IMR-90 (cell line): ENCODE results near the gene ADRA2B. TPM values are rescaled to one million over a fixed set of nuclear protein-coding genes. Genes with fewer than 3 reads are reported as not detected.

Experiments used
- ATAC-seq: fragments of 200-7000 bp; cut with Tn5 transposase; 2 replicates; pipeline ENCODE4 v1.9.1; 2020; ENCODE audit warnings: low read depth, mild to moderate bottlenecking, moderate library complexity
- BruUV-seq: library from RNA; stranded (reverse); fragments of 400-500 nt; replicated peaks from 2 replicates; lab custom pipeline; 2021; lab: Mats Ljungman, UMichigan
- CTCF ChIA-PET: fragments of 300-600 bp; formaldehyde crosslinking; extraction: SDS; loops from one replicate; lab custom pipeline; 2021; ENCODE audit warnings: antibody characterized with exemption; lab: Yijun Ruan, JAX
- POLR2A ChIA-PET: fragments of 300-600 bp; sonication (Branson Sonifier 250); formaldehyde crosslinking; loops from one replicate; lab custom pipeline; 2022; ENCODE audit warnings: antibody characterized with exemption; ENCODE audit not compliant: unreplicated experiment; lab: Charles Lee
- DNase-seq: peaks from one replicate; pipeline ENCODE4 v3.0.0; 2013
- H2AFZ ChIP-seq: replicated peaks from 2 replicates; pipeline ENCODE3; 2013; ENCODE audit warnings: low read length, mild to moderate bottlenecking; ENCODE audit not compliant: poor library complexity
- H2AK5ac ChIP-seq: 2 replicates; pipeline ENCODE4 v1.6.1; 2013; ENCODE audit warnings: low read depth, low read length, inconsistent platforms
- H2AK9ac ChIP-seq: replicated peaks from 2 replicates; pipeline ENCODE3; 2013; ENCODE audit warnings: mild to moderate bottlenecking, low read depth, low read length, moderate library complexity; ENCODE audit not compliant: poor library complexity
- H2BK120ac ChIP-seq: 2 replicates; pipeline ENCODE4 v1.6.1; 2013; ENCODE audit warnings: low read depth, low read length, inconsistent platforms
- H2BK15ac ChIP-seq: 3 replicates; pipeline ENCODE4 v1.6.1; 2013; ENCODE audit warnings: low read depth, low read length, inconsistent platforms
- H2BK20ac ChIP-seq: 2 replicates; pipeline ENCODE4 v1.6.1; 2013; ENCODE audit warnings: low read depth, mild to moderate bottlenecking, inconsistent platforms, low read length, moderate library complexity
- H2BK5ac ChIP-seq: 2 replicates; pipeline ENCODE4 v1.6.1; 2013; ENCODE audit warnings: mild to moderate bottlenecking, low read depth, low read length, inconsistent platforms; ENCODE audit not compliant: poor library complexity, severe bottlenecking
- H3K14ac ChIP-seq: replicated peaks from 2 replicates; pipeline ENCODE4 v1.6.1; 2013; ENCODE audit warnings: low read depth, low read length, inconsistent platforms
- H3K18ac ChIP-seq: 2 replicates; pipeline ENCODE4 v1.6.1; 2013; ENCODE audit warnings: low read depth, low read length, control low read depth
- H3K23ac ChIP-seq: 2 replicates; pipeline ENCODE4 v1.6.1; 2013; ENCODE audit warnings: low read depth, low read length, inconsistent platforms
- H3K27ac ChIP-seq: 2 replicates; pipeline ENCODE4 v1.5.1; 2013; ENCODE audit warnings: mild to moderate bottlenecking, control low read depth, low read length; ENCODE audit not compliant: insufficient read depth
- H3K27me3 ChIP-seq: 2 replicates; pipeline ENCODE4 v1.6.1; 2013; ENCODE audit warnings: low read length; ENCODE audit not compliant: control insufficient read depth, insufficient read depth
- H3K36me3 ChIP-seq: 2 replicates; pipeline ENCODE4 v1.6.1; 2013; ENCODE audit warnings: low read length, mixed read lengths; ENCODE audit not compliant: control insufficient read depth, insufficient read depth
- H3K4ac ChIP-seq: 2 replicates; pipeline ENCODE4 v1.6.1; 2013; ENCODE audit warnings: low read depth, low read length, inconsistent platforms
- H3K4me1 ChIP-seq: 2 replicates; pipeline ENCODE4 v1.6.1; 2013; ENCODE audit warnings: low read length, mixed read lengths; ENCODE audit not compliant: control insufficient read depth, insufficient read depth
- H3K4me2 ChIP-seq: 2 replicates; pipeline ENCODE4 v1.6.1; 2013; ENCODE audit warnings: low read depth, mild to moderate bottlenecking, control low read depth, low read length, moderate library complexity
- H3K4me3 ChIP-seq: 2 replicates; pipeline ENCODE4 v1.5.1; 2013; ENCODE audit warnings: low read depth, mild to moderate bottlenecking, control low read depth, low read length, moderate library complexity; ENCODE audit not compliant: insufficient read depth
- H3K56ac ChIP-seq: 2 replicates; pipeline ENCODE4 v1.6.1; 2013; ENCODE audit warnings: low read length, inconsistent platforms; ENCODE audit not compliant: insufficient read depth; ENCODE audit errors: extremely low read depth
- H3K79me1 ChIP-seq, 2 experiments: 2 replicates each; pipeline ENCODE4 v1.6.1; 2013; ENCODE audit warnings: low read length in 2 of 2, inconsistent platforms in 1 of 2, low read depth in 1 of 2
- H3K9ac ChIP-seq: 2 replicates; pipeline ENCODE4 v1.6.1; 2013; ENCODE audit warnings: low read depth, low read length, control low read depth
- H3K9me1 ChIP-seq: 2 replicates; pipeline ENCODE4 v1.6.1; 2013; ENCODE audit warnings: low read length, inconsistent platforms; ENCODE audit not compliant: insufficient read depth
- H3K9me3 ChIP-seq: 2 replicates; pipeline ENCODE4 v1.6.1; 2013; ENCODE audit warnings: low read length; ENCODE audit not compliant: control insufficient read depth, insufficient read depth
- H4K20me1 ChIP-seq: 2 replicates; pipeline ENCODE4 v1.6.1; 2013; ENCODE audit warnings: low read length, inconsistent platforms; ENCODE audit not compliant: insufficient read depth
- H4K5ac ChIP-seq: 2 replicates; pipeline ENCODE4 v1.6.1; 2013; ENCODE audit warnings: mild to moderate bottlenecking, low read depth, low read length, control low read depth
- H4K8ac ChIP-seq, 2 experiments: 2 replicates each; pipeline ENCODE4 v1.6.1; 2013; ENCODE audit warnings: low read depth in 2 of 2, low read length in 2 of 2, control low read depth in 1 of 2, inconsistent platforms in 1 of 2
- H4K91ac ChIP-seq: 2 replicates; pipeline ENCODE4 v1.6.1; 2013; ENCODE audit warnings: low read depth, low read length, inconsistent platforms; ENCODE audit not compliant: insufficient read depth
- CEBPB ChIP-seq: IDR thresholded peaks from 2 replicates; pipeline ENCODE4 v1.6.1; 2012; ENCODE audit warnings: low read depth, low read length, improper control_type of control experiment
- CHD1 ChIP-seq: IDR thresholded peaks from 2 replicates; pipeline ENCODE4 v1.6.1; 2012; ENCODE audit warnings: low read depth, low read length, improper control_type of control experiment
- CTCF ChIP-seq: conservative IDR thresholded peaks from 2 replicates; pipeline ENCODE4 v1.5.1; 2012; ENCODE audit warnings: mild to moderate bottlenecking, low read depth, low read length, improper control_type of control experiment
- MAFK ChIP-seq: IDR thresholded peaks from 2 replicates; pipeline ENCODE4 v1.6.1; 2012; ENCODE audit warnings: low read depth, low read length, improper control_type of control experiment
- MAZ ChIP-seq: IDR thresholded peaks from 2 replicates; pipeline ENCODE4 v1.6.1; 2012; ENCODE audit warnings: low read depth, mild to moderate bottlenecking, low read length, improper control_type of control experiment, moderate library complexity, borderline replicate concordance
- MXI1 ChIP-seq: IDR thresholded peaks from 2 replicates; pipeline ENCODE4 v1.6.1; 2012; ENCODE audit warnings: low read depth, mild to moderate bottlenecking, low read length, moderate library complexity, borderline replicate concordance
- NFE2L2 ChIP-seq: fragments of 150-350 bp; IDR thresholded peaks from 2 replicates; pipeline ENCODE4 v1.6.1; 2016; ENCODE audit warnings: low read depth, mild to moderate bottlenecking, low read length
- POLR2A ChIP-seq: IDR thresholded peaks from 2 replicates; pipeline ENCODE4 v1.6.1; 2012; ENCODE audit warnings: mild to moderate bottlenecking, low read depth, low read length
- RAD21 ChIP-seq: IDR thresholded peaks from 2 replicates; pipeline ENCODE4 v1.6.1; 2012; ENCODE audit warnings: low read length, improper control_type of control experiment
- RCOR1 ChIP-seq: IDR thresholded peaks from 2 replicates; pipeline ENCODE4 v1.6.1; 2012; ENCODE audit warnings: mild to moderate bottlenecking, low read length, improper control_type of control experiment; ENCODE audit not compliant: insufficient replicate concordance
- WGBS, 2 experiments: methylation state at CpG; one replicate each; pipeline versions ENCODE4 v1.1.5 to v1.1.7; 2013; ENCODE audit warnings: missing lambda C conversion rate in 2 of 2; ENCODE audit not compliant: insufficient read length in 1 of 2; ENCODE audit errors: extremely low coverage in 2 of 2; 5-methylcytosine and 5-hydroxymethylcytosine counted together
- dilution Hi-C: fragments of 300-500 bp; cut with HindIII; formaldehyde crosslinking; loops from one replicate; pipeline ENCODE4 v1.14.3; 2018; ENCODE audit warnings: low sequenced_read_pairs; ENCODE audit not compliant: unreplicated experiment
- in situ Hi-C: fragments of 300-500 bp; cut with MboI; formaldehyde crosslinking; loops from 3 replicates; pipeline ENCODE4 v1.14.3; 2019; ENCODE audit warnings: low sequenced_read_pairs, inconsistent platforms, mixed read lengths
- intact Hi-C: fragments of 100-400 bp; cut with micrococcal nuclease; formaldehyde crosslinking; loops from 2 replicates; pipeline ENCODE4 v1.10.0; 2022
- polyA plus RNA-seq, 3 experiments: library from polyadenylated mRNA; depleted of rRNA; stranded (reverse); fragments of >200 nt; gene quantifications; 2 replicates each; pipeline ENCODE4 v1.2.3, GENCODE V29; 2012; ENCODE audit warnings: low replicate concordance in 1 of 3
- total RNA-seq: library from RNA; depleted of rRNA; stranded (reverse); fragments of >200 nt; gene quantifications from 2 replicates; pipeline ENCODE4 v1.2.3, GENCODE V29; 2012

Gene ADRA2B
- total and polyA plus RNA-seq, 2 of the 4 experiments (the other 2 are of a cell fraction) = not detected

DNA sequence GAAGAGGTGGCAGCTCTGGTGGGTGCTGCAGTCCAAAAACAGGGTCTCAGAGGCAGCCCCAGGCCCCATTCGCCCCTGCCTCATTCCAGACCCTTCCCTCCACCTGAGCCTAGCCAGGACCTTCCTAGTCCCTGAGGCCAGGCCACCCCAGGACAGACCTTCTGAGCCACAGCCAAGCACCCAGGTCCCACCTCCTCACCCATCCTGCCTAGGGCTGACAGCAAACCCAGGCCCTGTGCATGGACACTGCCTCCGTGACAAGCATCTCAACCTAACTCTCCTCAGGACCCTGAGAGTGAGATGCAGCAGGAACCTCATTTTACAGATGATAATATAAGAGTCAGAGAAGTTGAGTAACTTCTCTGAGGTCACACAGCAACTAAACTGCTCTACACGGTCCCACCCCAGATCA is 15.5 kb downstream of the ADRA2B start:
- no peaks in the 10 kb centered on the region for H3K36me3 ChIP-seq
- H2AFZ ChIP-seq = no peak overlapping the region
- H2BK20ac ChIP-seq = no peak overlapping the region
- in situ Hi-C loops (loop anchor here (25.0 kb wide), 1 partner anchor 89 kb away; no protein-coding TSS in a partner anchor), dilution Hi-C loops (no loop called here), intact Hi-C loops (no loop called here)
- H2BK5ac ChIP-seq = no peak overlapping the region
- WGBS, 2 experiments = 43% methylated on average over 1 of the region's 3 CpGs; no CpG with 5 or more reads in 1 of the 2 experiments
- no peak overlapping the region for H4K8ac ChIP-seq
- H3K27ac ChIP-seq = no peak overlapping the region
- no peak overlapping the region for H4K5ac ChIP-seq
- H3K9ac ChIP-seq = no peak overlapping the region
- no peak overlapping the region for H2BK15ac ChIP-seq
- no peaks in the 10 kb centered on the region for H4K20me1 ChIP-seq
- H3K18ac ChIP-seq = no peak overlapping the region
- H4K91ac ChIP-seq = no peak overlapping the region
- peaks cover 13% of the 10 kb centered on the region for H3K9me3 ChIP-seq
- no peak overlapping the region for H3K4ac ChIP-seq
- ATAC-seq (no peak), DNase-seq (no peak)
- H3K23ac ChIP-seq = no peak overlapping the region
- H2AK9ac ChIP-seq = no peak overlapping the region
- H3K4me1 ChIP-seq = peaks cover 2% of the 10 kb centered on the region; the same call in 1 of the 2 replicates
- ChIA-PET CTCF (no interaction called here), POLR2A (no interaction called here)
- no peak for TF ChIP-seq POLR2A
- TF ChIP-seq MAFK = no peak
- no peak for TF ChIP-seq RCOR1
- TF ChIP-seq RAD21 = no peak
- no peak for TF ChIP-seq MXI1
- TF ChIP-seq CEBPB = no peak
- no peak for TF ChIP-seq MAZ
- no peak for TF ChIP-seq CHD1
- TF ChIP-seq NFE2L2 = no peak
- no peak for TF ChIP-seq CTCF
- H3K9me1 ChIP-seq = no peaks in the 10 kb centered on the region
- H3K4me2 ChIP-seq = no peak overlapping the region
- BruUV-seq = no TSS peak
- H3K4me3 ChIP-seq = no peak overlapping the region
- no peaks in the 10 kb centered on the region for H3K79me1 ChIP-seq
- H3K27me3 ChIP-seq = peaks cover 16% of the 10 kb centered on the region
- H2BK120ac ChIP-seq = no peak overlapping the region
- no peak overlapping the region for H3K14ac ChIP-seq
- H3K56ac ChIP-seq = no peak overlapping the region
- no peak overlapping the region for H2AK5ac ChIP-seq
